Mesenchymal stem cell (in vitro differentiated cells and primary cell): ENCODE results near the gene RNF175.

Source experiments
- DNase-seq: peaks from one replicate; pipeline ENCODE4 v3.0.0-alpha.2; 2013
- H2AFZ ChIP-seq: one replicate; pipeline ENCODE4 v1.6.1; 2013; ENCODE audit warnings: low read depth, mild to moderate bottlenecking, control low read depth, inconsistent platforms, low read length, moderate library complexity
- H2AK5ac ChIP-seq: 2 replicates; pipeline ENCODE4 v1.6.1; 2013; ENCODE audit warnings: low read length, moderate library complexity, mild to moderate bottlenecking, inconsistent platforms; ENCODE audit not compliant: severe bottlenecking
- H2BK120ac ChIP-seq: one replicate; pipeline ENCODE4 v1.6.1; 2013; ENCODE audit warnings: low read depth, mild to moderate bottlenecking, inconsistent platforms, low read length, moderate library complexity
- H2BK12ac ChIP-seq, 2 experiments: one replicate each; pipeline ENCODE4 v1.6.1; 2013; ENCODE audit warnings: inconsistent platforms in 2 of 2, low read length in 2 of 2, mild to moderate bottlenecking in 2 of 2, moderate library complexity in 2 of 2, control low read depth in 1 of 2
- H2BK15ac ChIP-seq: one replicate; pipeline ENCODE4 v1.6.1; 2013; ENCODE audit warnings: mild to moderate bottlenecking, low read depth, inconsistent platforms; ENCODE audit not compliant: poor library complexity, severe bottlenecking
- H2BK5ac ChIP-seq: 2 replicates; pipeline ENCODE4 v1.6.1; 2013; ENCODE audit warnings: low read depth, mild to moderate bottlenecking, low read length, control low read depth, inconsistent platforms; ENCODE audit not compliant: poor library complexity, severe bottlenecking
- H3K14ac ChIP-seq, 2 experiments: one replicate each; pipeline ENCODE4 v1.6.1; 2013; ENCODE audit warnings: inconsistent platforms in 2 of 2, low read length in 2 of 2, control low read depth in 1 of 2, mild to moderate bottlenecking in 1 of 2, moderate library complexity in 1 of 2
- H3K18ac ChIP-seq, 2 experiments: one replicate each; pipeline ENCODE4 v1.6.1; 2013; ENCODE audit warnings: inconsistent platforms in 2 of 2, low read length in 2 of 2, control low read depth in 1 of 2, low read depth in 1 of 2, mild to moderate bottlenecking in 1 of 2
- H3K23ac ChIP-seq, 2 experiments: one replicate each; pipeline ENCODE4 v1.6.1; 2013; ENCODE audit warnings: inconsistent platforms in 2 of 2, low read length in 2 of 2, mild to moderate bottlenecking in 2 of 2, moderate library complexity in 2 of 2, control low read depth in 1 of 2
- H3K27ac ChIP-seq: 2 replicates; pipeline ENCODE4 v1.5.1; 2013; ENCODE audit warnings: mild to moderate bottlenecking, moderate library complexity, low read length, control low read depth, inconsistent platforms; ENCODE audit not compliant: poor library complexity, severe bottlenecking
- H3K27me3 ChIP-seq, 2 experiments: 2 replicates each; pipeline versions ENCODE4 v1.6.1 to v1.7.0; 2013; ENCODE audit warnings: low read length in 2 of 2, mild to moderate bottlenecking in 2 of 2, moderate library complexity in 2 of 2, control low read depth in 1 of 2, inconsistent platforms in 1 of 2; ENCODE audit not compliant: control insufficient read depth in 1 of 2, insufficient read depth in 1 of 2
- H3K36me3 ChIP-seq, 2 experiments: 2 replicates each; pipeline versions ENCODE4 v1.6.1 to v1.7.0; 2013; ENCODE audit warnings: low read length in 2 of 2, control low read depth in 1 of 2, inconsistent platforms in 1 of 2, low read depth in 1 of 2, mild to moderate bottlenecking in 1 of 2; ENCODE audit not compliant: insufficient read depth in 2 of 2, control insufficient read depth in 1 of 2
- H3K4ac ChIP-seq, 2 experiments: one replicate each; pipeline ENCODE4 v1.6.1; 2013; ENCODE audit warnings: inconsistent platforms in 2 of 2, low read length in 2 of 2, mild to moderate bottlenecking in 2 of 2, moderate library complexity in 2 of 2, control low read depth in 1 of 2, low read depth in 1 of 2
- H3K4me1 ChIP-seq: 2 replicates; pipeline ENCODE4 v1.6.1; 2013; ENCODE audit warnings: low read depth, low read length, control low read depth; ENCODE audit not compliant: control insufficient read depth, insufficient read depth
- H3K4me2 ChIP-seq: 2 replicates; pipeline ENCODE4 v1.6.1; 2013; ENCODE audit warnings: low read length, mild to moderate bottlenecking, inconsistent platforms; ENCODE audit not compliant: poor library complexity, severe bottlenecking
- H3K4me3 ChIP-seq, 2 experiments: 2 replicates each; pipeline versions ENCODE4 v1.5.1 to v1.7.0; 2013; ENCODE audit warnings: low read length in 2 of 2, mild to moderate bottlenecking in 2 of 2, control low read depth in 1 of 2, low read depth in 1 of 2; ENCODE audit not compliant: insufficient read depth in 1 of 2
- H3K79me1 ChIP-seq: replicated peaks from 2 replicates; pipeline ENCODE4 v1.6.1; 2013; ENCODE audit warnings: mild to moderate bottlenecking, control low read depth, low read length, inconsistent platforms; ENCODE audit not compliant: poor library complexity, severe bottlenecking
- H3K9ac ChIP-seq: 2 replicates; pipeline ENCODE4 v1.7.0; 2013; ENCODE audit warnings: mild to moderate bottlenecking, low read length, moderate library complexity
- H3K9me3 ChIP-seq: 2 replicates; pipeline ENCODE4 v1.7.0; 2013; ENCODE audit warnings: mild to moderate bottlenecking, low read length; ENCODE audit not compliant: control insufficient read depth
- H4K8ac ChIP-seq: one replicate; pipeline ENCODE4 v1.6.1; 2013; ENCODE audit warnings: inconsistent platforms, mild to moderate bottlenecking, low read length, moderate library complexity
- H4K91ac ChIP-seq: one replicate; pipeline ENCODE4 v1.6.1; 2013; ENCODE audit warnings: mild to moderate bottlenecking, low read length, inconsistent platforms
- WGBS: methylation state at CpG from one replicate; pipeline ENCODE4 v1.1.7; 2013; ENCODE audit warnings: mixed read lengths; 5-methylcytosine and 5-hydroxymethylcytosine counted together

The RNF175 gene

GRCh38 chr4:153777421-153777820, 17.6 kb upstream of the RNF175 start:
- Histone ChIP-seq H2BK5ac (no peak overlapping the region), H2BK15ac (no peak overlapping the region), H3K23ac (no peak overlapping the region), H3K79me1 (no peaks in the 10 kb centered on the region), H3K36me3 (peaks cover 0 to 6% of the 10 kb centered on the region in 2 experiments), H4K8ac (no peak overlapping the region), H3K18ac (no peak overlapping the region), H3K4me1 (no peaks in the 10 kb centered on the region), H3K9me3 (no peaks in the 10 kb centered on the region), H4K91ac (no peak overlapping the region), H3K14ac (no peak overlapping the region), H3K9ac (no peak overlapping the region), H3K4me3 (no peak overlapping the region), H2BK12ac (no peak overlapping the region), H3K4ac (no peak overlapping the region), H3K4me2 (no peak overlapping the region), H2BK120ac (no peak overlapping the region), H3K27ac (no peak overlapping the region), H3K27me3 (peaks cover 0 to 20% of the 10 kb centered on the region in 2 experiments), H2AK5ac (no peak overlapping the region), H2AFZ (no peak overlapping the region)
- no peak for DNase-seq

DNA sequence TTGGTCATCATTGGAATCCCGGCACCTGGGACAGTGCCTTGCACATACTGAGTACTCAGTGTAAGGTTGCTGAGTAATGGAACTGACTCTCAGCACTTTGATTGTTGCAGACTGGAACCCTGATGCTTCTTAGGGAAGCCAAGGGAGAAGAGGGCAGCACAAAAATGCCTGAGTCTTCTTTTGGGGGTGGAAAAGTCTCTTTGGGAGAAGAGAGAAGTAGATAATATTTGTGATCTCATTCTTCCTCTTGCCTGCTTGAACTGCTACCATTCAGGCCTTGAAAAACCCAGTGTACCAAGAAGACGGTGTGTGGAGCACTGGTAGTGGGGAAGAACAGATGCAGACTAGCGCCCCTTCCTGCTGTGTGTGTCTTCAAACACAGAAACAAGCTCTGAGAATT, 16.8 kb upstream of the RNF175 start:
- no peak overlapping the region for H2BK15ac ChIP-seq
- no peak overlapping the region for H3K4me3 ChIP-seq
- no peaks in the 10 kb centered on the region for H3K9me3 ChIP-seq
- H3K79me1 ChIP-seq, result no peaks in the 10 kb centered on the region
- H3K27ac ChIP-seq, result no peak overlapping the region
- H2BK5ac ChIP-seq, result no peak overlapping the region
- H3K27me3 ChIP-seq, result peaks cover 0 to 18% of the 10 kb centered on the region in 2 experiments
- H3K23ac ChIP-seq, result no peak overlapping the region
- H2BK120ac ChIP-seq, result no peak overlapping the region
- H3K9ac ChIP-seq, result no peak overlapping the region
- H4K8ac ChIP-seq, result no peak overlapping the region
- H2AFZ ChIP-seq, result no peak overlapping the region
- DNase-seq, result no peak
- H2BK12ac ChIP-seq, result no peak overlapping the region
- no peak overlapping the region for H3K4me2 ChIP-seq
- no peak overlapping the region for H3K4ac ChIP-seq
- no peaks in the 10 kb centered on the region for H3K4me1 ChIP-seq
- peaks cover 0 to 6% of the 10 kb centered on the region in 2 experiments for H3K36me3 ChIP-seq
- H4K91ac ChIP-seq, result no peak overlapping the region
- no peak overlapping the region for H2AK5ac ChIP-seq
- no peak overlapping the region for H3K18ac ChIP-seq
- WGBS, result 76% methylated on average over 3 of the region's 3 CpGs
- H3K14ac ChIP-seq, result no peak overlapping the region

- no peak overlapping the region for H2BK15ac ChIP-seq
- WGBS, result 41% methylated on average over 2 of the region's 2 CpGs
- H3K9ac ChIP-seq, result no peak overlapping the region
- no peak overlapping the region for H3K18ac ChIP-seq
- peak overlapping the region in 1 of 2 experiments; percentile 28 for H2BK12ac ChIP-seq
- peak; percentile 24 for DNase-seq
- H3K79me1 ChIP-seq, result no peaks in the 10 kb centered on the region
- H4K91ac ChIP-seq, result no peak overlapping the region
- H3K9me3 ChIP-seq, result no peaks in the 10 kb centered on the region
- no peak overlapping the region for H3K4ac ChIP-seq
- H3K36me3 ChIP-seq, result no peaks in the 10 kb centered on the region
- H4K8ac ChIP-seq, result no peak overlapping the region
- H2BK120ac ChIP-seq, result no peak overlapping the region
- no peak overlapping the region for H3K4me3 ChIP-seq
- H2BK5ac ChIP-seq, result no peak overlapping the region
- no peaks in the 10 kb centered on the region for H3K4me1 ChIP-seq
- H3K27me3 ChIP-seq, result no peaks in the 10 kb centered on the region
- no peak overlapping the region for H3K27ac ChIP-seq
- H3K14ac ChIP-seq, result no peak overlapping the region
- H3K4me2 ChIP-seq, result no peak overlapping the region
- no peak overlapping the region for H3K23ac ChIP-seq
- no peak overlapping the region for H2AFZ ChIP-seq
- no peak overlapping the region for H2AK5ac ChIP-seq
Measured at GRCh38 chr4:153773236-153773690, 13.4 kb upstream of the RNF175 start.

- no peak overlapping the region for H3K23ac ChIP-seq
- DNase-seq, result no peak
- H4K8ac ChIP-seq, result no peak overlapping the region
- H4K91ac ChIP-seq, result no peak overlapping the region
- no peak overlapping the region for H3K4ac ChIP-seq
- H2BK12ac ChIP-seq, result no peak overlapping the region
- H3K79me1 ChIP-seq, result no peaks in the 10 kb centered on the region
- H3K18ac ChIP-seq, result no peak overlapping the region
- H3K27ac ChIP-seq, result no peak overlapping the region
- H2BK120ac ChIP-seq, result no peak overlapping the region
- H2BK15ac ChIP-seq, result no peak overlapping the region
- H3K4me2 ChIP-seq, result no peak overlapping the region
- no peaks in the 10 kb centered on the region for H3K27me3 ChIP-seq
- H3K4me1 ChIP-seq, result no peaks in the 10 kb centered on the region
- no peak overlapping the region for H3K4me3 ChIP-seq
- peak overlapping the region; percentile 73 for H2BK5ac ChIP-seq
- no peaks in the 10 kb centered on the region for H3K36me3 ChIP-seq
- no peak overlapping the region for H2AFZ ChIP-seq
- H2AK5ac ChIP-seq, result no peak overlapping the region
- no peak overlapping the region for H3K9ac ChIP-seq
- no peaks in the 10 kb centered on the region for H3K9me3 ChIP-seq
- no peak overlapping the region for H3K14ac ChIP-seq
Measured at GRCh38 chr4:153771046-153771445, 11.2 kb upstream of the RNF175 start.
